ENCODE results near the gene PYHIN1. TPM values are rescaled to one million over a fixed set of nuclear protein-coding genes. Genes with fewer than 3 reads are reported as not detected.
"Not testable (repeated sequence)": the region's sequence is repeated elsewhere in the genome, so short reads cannot be mapped to it uniquely, and the experiment has no call there.

Gene PYHIN1
- total RNA-seq, 3 donors from 2014 or later = 2.5 to 2.9 (median 2.6) TPM

- no peaks in the 10 kb centered on the region for H3K9me3 ChIP-seq
- TF ChIP-seq POLR2A (IDR thresholded peaks at IDR 0.05) = no peak
- TF ChIP-seq CTCF (IDR thresholded peaks at IDR 0.05) = no peak
- no peak for TF ChIP-seq POLR2AphosphoS5 (IDR thresholded peaks at IDR 0.05)
- no peaks in the 10 kb centered on the region for H3K4me1 ChIP-seq
- no peak for DNase-seq (ENCODE audit: low spot score in 2 of 2)
- no peaks in the 10 kb centered on the region for H3K36me3 ChIP-seq
- H3K4me3 ChIP-seq = peak overlapping the region; percentile 55 to 69 (median 62)
- H3K27ac ChIP-seq = peak overlapping the region; percentile 89 to 92
- intact Hi-C loops (cut with DNase I; ENCODE audit: low total_unique reads) = no loop called here
- H3K27me3 ChIP-seq = no peaks in the 10 kb centered on the region
Measured at GRCh38 chr1:159009287-159009686, 77.9 kb downstream of the PYHIN1 start.

- intact Hi-C loops (cut with DNase I; ENCODE audit: low total_unique reads) = no loop called here
- peak in 2 of 3 donors; percentile 65 to 75 for TF ChIP-seq POLR2AphosphoS5 (IDR thresholded peaks at IDR 0.05)
- TF ChIP-seq POLR2A (IDR thresholded peaks at IDR 0.05) = peak; percentile 72
- TF ChIP-seq CTCF (IDR thresholded peaks at IDR 0.05) = no peak
- H3K36me3 ChIP-seq = no peaks in the 10 kb centered on the region
- no peaks in the 10 kb centered on the region for H3K27me3 ChIP-seq
- DNase-seq (ENCODE audit: low spot score in 2 of 2) = peak in 1 of 2 donors; percentile 51
- peak within 1 kb of the TSS; percentile 55 to 69 (median 62) for H3K4me3 ChIP-seq
- H3K27ac ChIP-seq = peak within 1 kb of the TSS; percentile 89 to 92
- no peaks in the 10 kb centered on the region for H3K9me3 ChIP-seq
- H3K4me1 ChIP-seq = no peaks in the 10 kb centered on the region
Measured at GRCh38 chr1:159009704-159010361, 78.5 kb downstream of the PYHIN1 start, which contains the start of gene IFI16. TSS of gene IFI16 (plus strand) at chr1:159009907. CDS start at chr1:159014681, 4,774 bp downstream.

- intact Hi-C loops (cut with DNase I; ENCODE audit: low total_unique reads) = no loop called here
- H3K36me3 ChIP-seq = no peaks in the 10 kb centered on the region
- DNase-seq (ENCODE audit: low spot score in 2 of 2) = no peak
- H3K9me3 ChIP-seq = no peaks in the 10 kb centered on the region
- H3K4me1 ChIP-seq = no peaks in the 10 kb centered on the region
- no peak for TF ChIP-seq CTCF (IDR thresholded peaks at IDR 0.05)
- no peak for TF ChIP-seq POLR2A (IDR thresholded peaks at IDR 0.05)
- TF ChIP-seq POLR2AphosphoS5 (IDR thresholded peaks at IDR 0.05) = no peak
- peak overlapping the region; percentile 89 to 92 for H3K27ac ChIP-seq
- peak overlapping the region; percentile 55 to 69 (median 62) for H3K4me3 ChIP-seq
- H3K27me3 ChIP-seq = no peaks in the 10 kb centered on the region
Measured at GRCh38 chr1:159010391-159010790, 79.0 kb downstream of the PYHIN1 start.

- H3K27ac ChIP-seq = peak overlapping the region; percentile 89 to 92
- DNase-seq (ENCODE audit: low spot score in 2 of 2) = not testable (repeated sequence)
Measured at GRCh38 chr1:159011001-159011400, 79.6 kb downstream of the PYHIN1 start.

GRCh38 chr1:159011751-159012150 lies 80.4 kb downstream of the PYHIN1 start:
- Histone ChIP-seq H3K27me3 (no peaks in the 10 kb centered on the region), H3K4me3 (peak overlapping the region; percentile 55 to 69 (median 62)), H3K4me1 (no peaks in the 10 kb centered on the region), H3K9me3 (no peaks in the 10 kb centered on the region), H3K36me3 (no peaks in the 10 kb centered on the region), H3K27ac (peak overlapping the region in 1 of 2 donors; percentile 89)
- no peak for DNase-seq (ENCODE audit: low spot score in 2 of 2)
- TF ChIP-seq CTCF (IDR thresholded peaks at IDR 0.05) (no peak), POLR2AphosphoS5 (IDR thresholded peaks at IDR 0.05) (no peak), POLR2A (IDR thresholded peaks at IDR 0.05) (no peak)
- intact Hi-C loops (cut with DNase I; ENCODE audit: low total_unique reads) = no loop called here

More at GRCh38 chr1:159011001-159011400, 79.6 kb downstream of the PYHIN1 start:
- H3K4me1 ChIP-seq; H3K27me3 ChIP-seq; H3K36me3 ChIP-seq; intact Hi-C loops (cut with DNase I; ENCODE audit: low total_unique reads); H3K9me3 ChIP-seq: not testable (repeated sequence)
- peak overlapping the region; percentile 55 to 69 (median 62) for H3K4me3 ChIP-seq
